GM19193 (cell line): Measurements from ENCODE around the gene LRRC57.

ENCODE experiments used
- POLR2A ChIP-seq: IDR thresholded peaks from 4 replicates; pipeline ENCODE4 v1.6.1; 2011; ENCODE audit not compliant: insufficient read depth, insufficient read length; ENCODE audit errors: extremely low read depth

The LRRC57 gene

DNA sequence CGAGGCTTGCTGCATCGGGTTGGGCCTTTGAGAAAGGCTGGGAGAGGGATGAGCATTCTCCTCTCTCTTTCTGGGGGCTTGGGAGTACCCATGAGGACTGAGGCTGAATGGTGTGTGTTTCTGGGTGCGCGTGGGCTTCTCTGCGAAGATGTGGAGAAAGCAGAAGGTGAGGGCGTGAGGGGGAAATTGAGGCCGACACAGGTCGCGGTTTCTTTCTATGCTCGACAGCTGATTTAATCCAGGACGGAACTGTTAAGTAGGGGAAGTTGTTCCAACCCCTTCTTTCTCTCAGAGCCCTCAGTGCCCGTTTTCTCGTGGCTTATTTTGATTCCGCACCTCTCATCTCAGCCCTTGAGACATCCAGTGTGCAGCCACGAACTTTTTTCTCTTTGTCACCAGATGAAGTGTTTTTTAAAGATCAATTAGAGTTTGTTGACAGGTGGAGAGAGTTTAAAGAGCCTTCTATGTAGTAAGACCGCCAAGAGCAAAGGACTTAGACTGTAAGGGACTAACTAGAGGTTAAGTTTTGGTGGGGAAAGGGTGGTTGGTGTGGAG lies 27.5 kb upstream of the LRRC57 start:
- TF ChIP-seq POLR2A, result no peak

DNA sequence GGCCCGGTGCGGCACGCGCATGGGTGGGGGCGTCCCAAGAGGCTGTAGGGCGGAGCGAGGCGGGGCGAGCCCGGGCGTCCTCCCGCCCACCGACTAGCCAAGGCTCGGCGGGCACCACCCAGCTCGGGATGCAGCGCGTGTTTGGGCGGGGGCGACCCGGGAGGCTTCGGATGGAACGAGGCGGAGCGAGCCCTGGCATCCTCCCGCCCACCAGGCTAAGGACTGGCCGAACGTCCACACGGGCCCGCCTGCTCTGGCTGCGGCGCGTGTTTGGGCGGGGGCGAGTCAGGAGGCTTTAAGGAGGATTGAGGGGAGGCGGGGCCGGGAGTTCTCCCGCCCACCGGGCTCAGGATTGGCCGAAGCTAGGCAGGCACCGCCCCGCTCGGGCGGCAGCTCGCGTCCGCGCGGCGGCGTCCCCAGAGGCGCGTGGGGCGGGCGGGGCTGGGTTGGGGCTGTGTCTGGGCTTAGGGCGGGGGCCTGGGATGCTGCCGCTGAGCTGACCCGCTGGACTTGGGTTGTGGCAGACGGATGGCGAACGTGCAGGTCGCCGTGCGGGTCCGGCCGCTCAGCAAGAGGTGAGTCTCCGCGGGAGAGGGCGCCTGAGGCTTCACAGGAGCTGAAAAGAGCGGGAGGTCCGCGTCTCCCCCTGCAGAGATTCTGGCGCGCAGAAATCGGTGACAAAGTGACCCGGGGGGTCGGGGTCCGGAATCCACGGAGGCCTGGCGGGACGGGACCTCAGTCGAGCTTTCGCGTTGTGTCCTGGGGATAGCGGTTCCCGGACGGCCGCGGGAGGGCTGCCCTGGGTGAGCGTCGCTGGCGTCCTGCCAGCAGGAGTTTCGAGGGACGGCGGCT lies 26.8 kb upstream of the LRRC57 start, which contains the start of gene STARD9:
Gene STARD9 (plus strand): TSS at position 419 of the 852 bp plus-strand sequence. CDS start 110 bp downstream, at position 529.
- peak; percentile 71 for TF ChIP-seq POLR2A

DNA sequence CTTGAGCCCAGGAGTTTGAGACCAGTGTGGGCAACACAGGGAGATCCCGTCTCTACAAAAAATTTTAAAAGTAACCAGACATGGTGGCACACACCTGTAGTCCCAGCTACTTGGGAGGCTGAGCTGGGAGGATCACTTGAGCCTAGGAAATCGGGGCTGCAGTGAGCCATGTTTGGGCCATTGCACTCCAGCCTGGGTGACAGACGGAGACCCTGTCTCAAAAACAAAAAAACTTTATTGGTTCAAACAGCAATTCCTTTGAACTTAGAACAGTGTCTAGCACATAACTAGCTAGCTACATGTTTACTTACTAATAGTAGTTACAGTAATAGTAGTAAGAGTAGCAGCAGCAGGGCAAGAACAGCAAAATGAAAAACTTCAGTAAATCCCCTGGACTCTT lies 10.1 kb upstream of the LRRC57 start:
- TF ChIP-seq POLR2A, result no peak

DNA sequence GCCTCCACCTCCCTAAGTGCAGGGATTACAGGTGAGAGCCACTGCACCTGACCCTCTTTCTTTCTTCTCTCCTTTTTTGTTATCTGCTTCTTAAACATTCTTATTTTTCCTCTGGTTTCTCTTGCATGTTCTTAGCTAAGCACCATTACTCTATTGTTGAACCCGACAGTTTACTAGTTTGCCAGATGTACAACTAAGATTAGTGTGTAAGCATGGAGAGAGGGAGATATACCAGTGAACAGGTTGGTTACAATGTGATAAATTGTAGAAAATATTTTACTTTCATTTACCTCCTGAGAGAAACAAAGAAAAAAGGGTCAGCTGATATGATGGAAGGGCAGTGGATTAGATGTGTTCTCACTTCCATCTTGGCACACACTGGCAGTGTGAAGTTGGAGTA lies 5.0 kb upstream of the LRRC57 start:
- no peak for TF ChIP-seq POLR2A

DNA sequence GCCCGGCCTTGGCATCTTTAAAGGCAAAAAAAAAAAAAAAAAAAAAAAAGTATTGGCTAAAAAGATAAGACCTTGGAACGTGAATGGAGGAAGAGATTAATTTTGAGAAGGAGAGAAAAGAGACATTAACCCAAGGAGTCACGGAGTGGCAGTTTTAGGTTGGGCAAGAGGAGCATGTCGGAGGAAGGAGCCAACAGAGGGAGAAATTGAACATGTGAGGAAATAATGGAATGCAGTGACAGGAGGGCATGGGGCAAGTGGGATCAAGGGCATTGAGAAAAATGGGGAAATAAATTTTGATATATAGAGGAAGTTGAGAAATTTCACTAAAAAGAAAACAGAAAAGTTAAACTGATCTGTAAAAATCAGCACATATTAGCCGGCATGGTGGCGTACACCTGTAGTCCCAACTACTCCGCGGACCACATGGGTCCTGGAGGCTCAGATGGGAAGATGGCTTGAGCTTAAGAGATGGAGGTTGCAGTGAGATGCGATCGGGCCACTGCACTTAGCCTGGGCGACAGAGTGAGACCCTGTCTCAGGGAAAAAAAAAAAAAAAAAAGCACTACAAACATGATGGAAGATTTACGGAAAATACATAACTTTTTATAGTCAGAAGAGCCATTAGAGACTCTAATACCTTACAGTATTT lies 1.3 kb upstream of the LRRC57 start:
- no peak for TF ChIP-seq POLR2A

DNA sequence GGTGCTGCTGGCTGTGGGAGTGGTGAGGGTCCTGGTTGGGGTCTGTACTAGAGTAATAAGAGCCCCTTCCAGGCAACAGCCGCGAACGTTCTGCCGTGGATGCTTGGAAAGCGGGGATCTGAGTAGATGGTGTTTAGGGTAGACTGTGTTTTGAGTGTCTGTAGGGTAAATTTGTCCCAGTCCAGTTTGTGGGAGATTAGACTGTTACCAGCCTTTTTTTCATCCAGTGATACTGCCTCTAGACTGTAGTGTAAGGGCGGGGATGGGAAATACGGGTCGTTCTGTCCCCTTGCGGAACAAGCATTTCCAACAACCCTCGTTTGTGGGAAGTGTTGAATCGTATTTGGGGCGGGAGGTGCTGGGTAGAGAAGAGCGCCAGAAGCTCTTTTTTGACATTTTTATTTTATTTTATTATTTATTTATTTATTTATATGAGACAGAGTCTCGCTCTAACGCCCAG lies 469 bp upstream of the LRRC57 start:
- no peak for TF ChIP-seq POLR2A

DNA sequence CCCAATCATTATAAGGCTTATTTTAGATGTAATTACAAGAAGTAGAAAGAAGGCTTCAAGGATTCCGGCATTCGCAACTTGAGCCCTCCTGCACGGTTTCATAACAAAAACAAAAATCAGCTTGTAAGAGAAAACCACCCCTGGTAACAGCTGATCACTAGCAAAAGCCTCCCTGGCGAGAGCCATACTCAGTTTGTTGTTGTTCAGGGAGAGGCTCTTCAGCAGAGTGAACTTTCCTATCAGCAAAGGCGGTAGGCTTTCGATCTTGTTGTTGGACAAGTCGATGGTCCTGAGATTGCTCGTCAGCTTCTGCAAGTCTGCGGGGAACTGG lies 710 bp downstream of the LRRC57 start:
- TF ChIP-seq POLR2A, result no peak

DNA sequence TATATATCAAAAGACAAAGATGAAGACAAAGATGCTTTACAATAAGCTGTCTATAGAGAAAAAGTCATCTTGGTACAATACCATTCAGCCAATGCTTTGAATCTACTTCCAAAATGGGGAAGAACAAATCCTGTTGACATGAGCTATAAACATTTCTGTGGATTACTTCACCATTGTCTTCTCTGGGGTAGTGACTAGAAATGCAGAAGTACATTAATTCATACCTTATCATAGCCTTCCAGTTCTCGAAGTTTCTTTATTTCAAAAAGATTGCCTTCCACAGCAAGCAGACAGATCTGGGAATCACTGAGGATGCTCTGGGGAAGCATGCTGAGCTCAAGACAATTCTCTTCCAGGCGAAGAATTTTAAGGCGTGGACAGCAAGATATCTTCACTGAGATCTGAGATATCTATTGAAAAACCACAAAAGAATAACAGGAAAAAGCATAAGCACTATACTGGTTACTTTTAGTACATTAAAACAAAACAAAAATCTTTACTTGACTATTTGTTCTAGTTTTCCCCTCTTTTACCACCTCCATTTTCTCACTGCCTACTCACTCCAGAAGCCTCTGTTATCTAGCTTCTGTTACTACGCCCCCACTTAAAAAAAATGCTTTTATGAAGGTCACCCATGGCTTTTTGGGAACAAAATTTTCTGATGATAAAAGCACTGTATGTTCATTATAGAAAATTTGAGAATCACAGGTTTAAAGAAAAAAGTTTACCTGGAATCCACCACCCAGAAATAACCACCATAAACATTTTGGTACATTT lies 3.6 kb downstream of the LRRC57 start:
- TF ChIP-seq POLR2A, result no peak

DNA sequence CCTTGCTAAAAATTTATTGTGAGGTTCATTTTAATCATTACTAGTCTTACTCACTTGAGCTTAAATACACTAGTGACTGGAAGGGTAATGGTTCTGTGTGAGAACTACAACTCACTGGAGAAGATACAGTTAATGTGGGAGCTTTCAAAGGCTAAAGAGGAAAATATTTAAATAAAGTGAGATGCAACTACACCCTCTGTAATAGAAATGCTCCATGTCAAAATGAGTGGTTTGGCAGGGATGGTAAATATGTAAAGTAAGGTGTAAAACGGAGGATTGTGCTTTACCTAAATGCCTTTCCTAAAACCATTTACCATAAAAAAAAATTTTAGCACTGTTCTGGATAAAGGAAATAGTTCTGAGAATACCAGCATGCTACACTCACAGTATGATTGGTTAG lies 15.3 kb downstream of the LRRC57 start:
- TF ChIP-seq POLR2A, result no peak

DNA sequence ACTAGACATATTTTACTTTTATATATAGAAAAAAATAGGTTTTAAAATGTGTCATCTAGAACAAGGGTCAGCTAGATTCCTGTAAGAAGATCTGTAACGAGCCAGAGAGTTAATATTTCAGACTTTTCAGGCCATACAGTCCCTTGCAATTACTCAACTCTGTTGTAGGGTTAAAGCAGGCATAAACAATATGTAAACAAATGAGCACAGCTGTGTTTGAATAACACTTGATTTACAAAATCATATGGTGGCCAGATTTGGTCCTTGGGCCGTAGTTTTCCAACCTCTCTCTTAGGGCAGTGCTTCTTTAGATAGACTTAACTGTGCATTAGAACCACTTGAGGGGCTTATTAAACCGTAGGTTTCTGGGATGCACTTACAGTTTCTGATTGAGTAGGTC lies 19.6 kb downstream of the LRRC57 start:
- TF ChIP-seq POLR2A, result no peak

DNA sequence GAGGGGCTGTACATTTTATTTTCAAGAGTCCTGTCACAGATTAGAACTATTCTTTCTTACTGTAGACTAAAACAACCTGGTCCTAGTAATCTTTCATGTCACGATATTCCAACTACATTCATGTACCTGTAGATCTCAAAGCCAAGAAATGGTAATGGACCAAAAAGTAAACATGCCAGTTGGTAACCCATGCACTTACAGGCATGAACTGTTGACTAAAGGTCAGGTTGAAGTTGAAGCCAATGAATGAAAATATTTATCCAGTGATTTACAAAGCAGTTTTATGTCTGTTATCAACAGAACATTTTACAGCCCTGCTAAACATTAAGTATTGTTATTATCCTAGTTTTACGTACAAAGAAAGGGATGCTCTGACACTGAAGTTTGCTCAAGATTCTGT lies 25.3 kb downstream of the LRRC57 start:
- TF ChIP-seq POLR2A, result no peak

DNA sequence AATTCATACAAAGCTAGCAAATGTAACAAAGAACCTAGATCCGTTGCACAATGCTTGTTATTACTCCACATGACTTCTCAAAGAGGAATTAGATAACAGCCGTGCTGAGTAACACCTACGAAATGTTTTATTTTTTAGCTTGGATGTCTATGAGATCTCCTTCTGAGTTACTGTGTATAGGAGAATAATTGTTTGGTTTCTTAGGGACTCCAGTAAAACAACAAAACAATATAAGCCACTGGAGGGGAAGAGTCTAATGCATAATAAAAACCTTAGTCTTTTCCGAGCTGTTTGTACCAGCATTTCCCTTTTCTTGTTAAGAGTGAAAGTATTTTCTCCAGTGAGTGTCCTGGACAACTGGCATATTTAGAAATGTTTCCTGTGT lies 37.6 kb downstream of the LRRC57 start:
- TF ChIP-seq POLR2A, result no peak

DNA sequence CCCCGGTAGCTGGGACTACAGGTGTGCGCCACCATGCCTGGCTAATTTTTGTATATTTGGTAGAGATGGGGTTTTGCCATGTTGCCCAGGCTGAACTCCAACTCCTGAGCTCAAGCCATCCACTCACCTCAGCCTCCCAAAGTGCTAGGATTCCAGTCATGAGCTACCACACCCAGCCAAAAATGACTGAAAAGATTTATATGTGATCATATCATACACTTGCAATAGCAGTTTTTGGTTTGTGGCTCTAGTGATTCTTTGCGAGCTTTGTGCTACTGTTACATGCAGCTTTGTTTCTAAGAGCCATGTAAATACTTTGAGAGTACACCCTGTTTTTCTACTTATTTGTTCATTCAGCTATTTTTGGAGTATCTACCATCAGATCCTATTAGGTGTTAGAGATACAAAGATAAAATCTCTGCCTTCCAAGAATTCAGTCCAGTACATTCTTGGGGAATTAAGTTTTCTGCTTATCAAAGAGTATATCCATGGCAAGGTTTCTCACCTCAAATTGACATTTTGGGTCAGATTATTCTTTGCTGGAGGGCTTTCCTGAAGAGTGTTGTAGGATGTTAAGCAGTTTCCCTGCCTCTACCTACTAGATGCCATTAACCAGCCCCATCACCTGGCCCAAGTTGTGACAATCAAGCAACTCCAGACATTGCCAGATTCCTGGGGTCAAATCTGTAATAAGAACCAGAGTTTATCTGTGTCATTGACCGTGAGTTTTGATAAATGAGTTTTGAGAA lies 38.2 kb downstream of the LRRC57 start:
- TF ChIP-seq POLR2A, result no peak

DNA sequence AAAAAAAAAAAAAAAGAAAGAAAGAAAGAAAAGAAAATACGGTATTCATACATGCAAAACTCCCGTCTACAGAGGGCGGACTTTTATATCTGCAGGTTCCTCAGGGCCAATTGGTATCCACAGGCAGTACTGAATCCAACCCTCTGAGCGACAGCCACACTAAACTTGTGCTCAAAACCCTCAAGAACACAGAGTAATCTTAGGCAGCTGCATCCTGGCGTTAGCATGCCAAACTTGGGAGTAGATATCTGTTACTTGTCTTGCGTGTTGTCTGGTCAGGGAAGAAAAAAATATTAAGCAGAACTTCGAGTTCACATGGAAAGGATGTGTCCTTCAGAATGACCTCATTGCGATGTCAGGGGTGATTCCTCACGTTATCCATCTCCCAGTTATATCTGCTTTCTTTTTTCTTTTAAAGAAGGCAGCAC lies 40.3 kb downstream of the LRRC57 start:
- no peak for TF ChIP-seq POLR2A
